ENCODE results near the gene MGST2.

DNA sequence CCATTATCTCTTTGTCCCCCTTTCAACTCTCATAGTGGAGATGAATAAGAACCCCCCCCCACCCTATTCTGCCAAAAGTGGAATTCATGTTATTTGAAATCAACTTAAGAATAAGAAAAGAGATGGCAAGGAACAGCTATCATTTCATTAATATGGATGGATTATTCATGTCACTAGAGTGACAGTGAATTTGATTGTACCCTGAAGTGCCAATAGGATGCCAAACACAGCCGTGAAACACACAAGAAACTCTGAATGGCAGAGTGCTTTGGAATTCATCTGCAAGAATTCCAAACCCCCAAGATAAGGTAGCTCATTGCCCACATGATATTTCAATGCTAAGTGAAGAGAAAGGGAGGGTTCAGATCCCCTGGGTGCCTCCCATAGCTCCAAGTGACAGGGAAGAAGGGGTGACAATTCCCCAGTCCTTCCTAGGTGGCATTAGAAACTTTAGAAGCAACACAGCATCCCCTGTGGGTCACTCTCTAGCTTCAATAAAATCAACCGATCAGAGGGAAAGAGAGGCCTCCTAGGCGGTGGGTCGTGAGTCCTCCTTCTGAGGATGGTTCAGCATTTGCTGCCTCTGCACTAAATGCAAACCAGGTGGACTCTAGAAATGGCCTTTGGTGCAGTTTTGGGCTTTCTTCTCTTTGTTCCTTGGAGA, 84.3 kb downstream of the MGST2 start:
- TF ChIP-seq, protein P1, sequence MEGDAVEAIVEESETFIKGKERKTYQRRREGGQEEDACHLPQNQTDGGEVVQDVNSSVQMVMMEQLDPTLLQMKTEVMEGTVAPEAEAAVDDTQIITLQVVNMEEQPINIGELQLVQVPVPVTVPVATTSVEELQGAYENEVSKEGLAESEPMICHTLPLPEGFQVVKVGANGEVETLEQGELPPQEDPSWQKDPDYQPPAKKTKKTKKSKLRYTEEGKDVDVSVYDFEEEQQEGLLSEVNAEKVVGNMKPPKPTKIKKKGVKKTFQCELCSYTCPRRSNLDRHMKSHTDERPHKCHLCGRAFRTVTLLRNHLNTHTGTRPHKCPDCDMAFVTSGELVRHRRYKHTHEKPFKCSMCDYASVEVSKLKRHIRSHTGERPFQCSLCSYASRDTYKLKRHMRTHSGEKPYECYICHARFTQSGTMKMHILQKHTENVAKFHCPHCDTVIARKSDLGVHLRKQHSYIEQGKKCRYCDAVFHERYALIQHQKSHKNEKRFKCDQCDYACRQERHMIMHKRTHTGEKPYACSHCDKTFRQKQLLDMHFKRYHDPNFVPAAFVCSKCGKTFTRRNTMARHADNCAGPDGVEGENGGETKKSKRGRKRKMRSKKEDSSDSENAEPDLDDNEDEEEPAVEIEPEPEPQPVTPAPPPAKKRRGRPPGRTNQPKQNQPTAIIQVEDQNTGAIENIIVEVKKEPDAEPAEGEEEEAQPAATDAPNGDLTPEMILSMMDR (IDR thresholded peaks at IDR 0.05), result no peak
- TF ChIP-seq POLR2A (IDR thresholded peaks at IDR 0.05), result no peak

All from testis (tissue), 2 donors.